GM18861 (cell line): Measurements from ENCODE around the gene C16orf96.

Experiments used
- ATAC-seq: cut with Tn5 transposase; IDR thresholded peaks from one replicate; pipeline ENCODE4 v1.9.1; 2021; ENCODE audit not compliant: unreplicated experiment

Gene C16orf96

DNA sequence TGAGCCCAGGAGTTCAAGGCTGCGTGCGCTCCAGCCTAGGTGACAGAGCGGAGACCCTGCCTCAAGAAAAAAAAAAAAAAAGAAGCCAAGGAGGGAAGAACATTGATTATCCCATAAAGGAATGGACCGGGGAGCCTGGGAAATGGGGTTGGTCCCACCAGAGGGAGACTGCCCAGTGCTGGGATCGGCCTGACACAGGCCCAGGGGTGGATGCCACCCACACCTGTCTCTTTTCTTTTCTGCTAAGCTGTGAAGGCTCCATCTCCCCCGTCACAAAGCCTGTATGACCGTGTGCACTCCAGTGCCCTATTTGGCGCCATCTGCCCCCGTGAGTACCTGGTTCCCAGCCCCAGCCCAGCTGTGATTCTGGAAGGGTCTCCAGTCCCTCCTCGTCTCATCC lies 42.9 kb downstream of the C16orf96 start:
- ATAC-seq, result no peak

DNA sequence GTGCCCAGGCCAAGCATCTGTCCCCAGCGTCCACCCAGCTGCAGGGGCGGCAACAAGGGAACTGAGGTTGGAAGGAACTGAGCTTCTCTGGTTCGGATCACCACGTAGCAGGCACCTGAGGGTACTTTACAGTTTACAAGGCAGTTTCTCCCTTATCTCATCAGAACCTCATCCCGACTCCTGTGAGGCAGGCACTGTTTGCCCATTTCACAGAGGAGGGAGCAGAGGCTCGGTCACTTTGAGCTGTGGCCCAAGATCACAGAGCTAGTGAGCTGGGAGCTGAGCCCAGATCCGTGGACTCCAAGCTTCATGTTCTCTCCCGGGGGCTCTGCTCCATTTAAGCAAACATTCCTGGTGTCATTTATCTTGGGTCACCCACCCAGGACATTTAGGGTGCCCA lies 43.4 kb downstream of the C16orf96 start:
- no peak for ATAC-seq

DNA sequence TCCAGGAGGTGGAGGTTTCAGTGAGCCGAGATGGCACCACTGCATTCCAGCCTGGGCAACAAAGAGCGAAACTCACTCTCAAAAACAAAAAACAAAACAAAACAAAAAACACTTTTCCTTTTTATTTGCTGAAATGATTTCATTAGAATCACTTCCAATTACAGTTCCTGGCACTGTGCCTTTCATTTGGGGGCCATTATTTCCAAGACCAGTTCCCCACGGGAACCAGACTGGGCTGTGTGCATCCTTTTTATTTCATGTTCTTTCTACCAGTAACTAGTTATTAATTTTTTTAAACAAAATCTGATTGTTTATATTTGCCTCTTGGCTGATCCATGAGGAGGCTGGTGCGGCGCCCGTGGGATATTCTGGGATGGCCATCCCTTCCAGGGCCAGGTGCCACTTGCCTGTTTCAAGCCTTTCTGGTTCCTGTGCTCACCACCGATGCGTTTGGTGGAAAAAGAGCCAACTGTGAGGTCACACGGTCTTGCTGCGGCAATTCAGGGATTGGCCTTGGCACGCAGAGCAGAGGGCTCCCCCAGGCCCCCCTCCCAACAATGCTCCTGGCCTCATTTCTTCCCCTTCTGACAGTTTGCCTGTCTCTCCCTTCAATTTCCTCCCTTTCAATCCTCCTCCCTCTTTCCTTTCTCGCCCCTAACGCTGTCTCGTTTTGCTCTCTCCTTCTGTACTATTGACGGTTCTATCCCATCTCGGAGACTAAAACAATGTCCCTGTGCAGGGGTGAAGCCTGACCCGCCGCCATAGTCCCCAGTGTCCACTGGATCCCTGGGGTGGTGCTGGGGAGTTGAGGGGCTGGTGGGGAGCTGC lies 45.1 kb downstream of the C16orf96 start:
- no peak for ATAC-seq

DNA sequence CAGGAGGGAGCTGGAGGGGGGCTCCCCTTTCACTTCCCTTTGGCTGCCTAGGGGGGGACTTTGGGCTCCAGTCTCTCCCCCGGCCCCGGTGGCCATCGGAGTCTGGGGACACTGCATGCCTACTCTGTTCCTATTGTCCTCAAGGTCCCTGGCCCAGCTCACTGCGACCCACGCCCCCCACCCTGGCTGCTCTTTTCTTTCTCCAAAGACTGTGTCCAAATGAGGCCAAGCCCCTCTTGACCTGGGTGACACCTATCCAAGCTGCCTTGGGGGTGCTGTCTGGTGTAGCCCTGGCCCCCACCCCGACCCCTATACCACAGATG lies 45.7 kb downstream of the C16orf96 start:
- no peak for ATAC-seq

DNA sequence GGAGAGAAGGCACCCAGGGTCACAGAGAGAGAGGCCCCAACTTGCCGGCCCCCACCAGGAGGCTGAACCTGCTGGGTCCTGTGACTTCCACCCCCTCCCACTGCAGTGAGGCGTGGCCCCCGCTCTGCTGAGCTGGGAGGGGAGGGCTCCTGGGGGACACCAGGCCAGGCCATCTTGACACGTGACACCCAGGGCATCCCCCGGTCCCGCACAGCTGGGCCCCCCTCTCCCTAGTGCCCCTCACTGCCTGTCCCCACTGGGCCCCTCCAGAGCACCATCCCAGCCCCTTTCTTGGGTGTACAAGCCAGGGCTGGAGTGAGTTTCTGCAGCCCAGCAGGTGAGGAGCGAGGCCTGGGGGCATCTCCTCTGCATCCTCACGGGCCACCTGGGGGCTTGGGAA lies 46.2 kb downstream of the C16orf96 start:
- ATAC-seq, result no peak

DNA sequence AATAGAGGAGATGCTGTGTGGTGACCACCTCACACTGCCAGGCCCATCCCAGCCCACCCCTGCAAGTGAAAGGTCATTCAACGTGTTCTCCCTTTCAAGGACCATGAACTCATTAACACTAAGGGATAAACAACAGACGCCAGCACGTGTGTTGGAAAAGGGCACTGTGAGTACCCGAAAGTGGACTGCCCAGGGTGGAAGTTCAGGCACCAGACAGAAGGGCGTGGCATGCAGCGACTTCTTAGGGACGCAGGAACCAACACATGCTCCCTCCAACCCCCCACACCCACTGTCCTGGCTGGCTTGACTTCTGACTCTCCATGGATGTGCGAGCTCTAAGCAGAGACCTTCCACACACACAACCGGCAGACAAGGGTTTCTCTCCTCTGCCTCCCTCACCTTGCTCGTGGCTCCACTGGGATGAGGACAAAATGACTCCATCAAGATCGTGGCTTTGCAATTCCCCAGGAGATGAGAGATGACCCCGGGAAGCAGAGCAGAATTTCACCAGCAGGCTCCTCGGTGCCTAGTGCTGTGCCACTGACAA lies 47.6 kb downstream of the C16orf96 start:
- no peak for ATAC-seq

DNA sequence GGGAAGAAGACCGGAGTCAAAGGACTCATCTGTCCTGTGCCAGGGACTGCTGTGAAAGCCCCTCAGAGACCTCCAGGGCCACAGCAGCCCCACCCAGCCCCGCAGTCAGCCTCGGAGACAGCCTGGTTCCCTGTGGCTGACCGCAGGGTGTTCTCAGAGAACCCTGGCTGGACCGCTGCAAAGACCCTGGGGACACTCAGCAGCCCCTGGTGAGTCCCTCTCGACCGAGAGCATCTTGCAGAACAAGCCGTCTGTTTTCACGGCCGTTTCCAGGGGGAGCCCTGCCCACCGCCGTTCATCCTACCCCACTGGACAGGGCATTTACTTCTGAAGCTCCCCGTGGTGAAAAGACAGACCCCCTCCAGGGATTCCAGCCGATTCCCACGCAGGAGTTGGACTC lies 48.3 kb downstream of the C16orf96 start:
- ATAC-seq, result no peak

DNA sequence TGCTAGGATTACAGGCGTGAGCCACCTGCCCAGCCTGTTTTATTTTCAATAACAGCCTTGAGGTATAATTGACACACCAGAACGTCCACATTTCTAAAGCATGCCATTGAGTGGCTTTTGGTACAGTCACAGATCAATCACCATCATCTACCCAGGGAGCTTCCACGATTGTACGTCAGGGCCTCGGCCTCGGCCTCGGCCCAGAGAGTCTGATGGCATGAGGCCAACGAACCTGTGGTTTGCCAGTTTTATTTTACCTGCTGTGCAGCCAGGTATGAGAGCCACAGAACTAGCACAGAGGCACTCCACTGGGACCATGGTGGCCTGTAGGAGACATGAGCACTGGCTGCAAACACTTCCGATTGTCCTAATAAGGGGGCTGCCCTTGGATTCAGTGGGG lies 50.2 kb downstream of the C16orf96 start:
- no peak for ATAC-seq

DNA sequence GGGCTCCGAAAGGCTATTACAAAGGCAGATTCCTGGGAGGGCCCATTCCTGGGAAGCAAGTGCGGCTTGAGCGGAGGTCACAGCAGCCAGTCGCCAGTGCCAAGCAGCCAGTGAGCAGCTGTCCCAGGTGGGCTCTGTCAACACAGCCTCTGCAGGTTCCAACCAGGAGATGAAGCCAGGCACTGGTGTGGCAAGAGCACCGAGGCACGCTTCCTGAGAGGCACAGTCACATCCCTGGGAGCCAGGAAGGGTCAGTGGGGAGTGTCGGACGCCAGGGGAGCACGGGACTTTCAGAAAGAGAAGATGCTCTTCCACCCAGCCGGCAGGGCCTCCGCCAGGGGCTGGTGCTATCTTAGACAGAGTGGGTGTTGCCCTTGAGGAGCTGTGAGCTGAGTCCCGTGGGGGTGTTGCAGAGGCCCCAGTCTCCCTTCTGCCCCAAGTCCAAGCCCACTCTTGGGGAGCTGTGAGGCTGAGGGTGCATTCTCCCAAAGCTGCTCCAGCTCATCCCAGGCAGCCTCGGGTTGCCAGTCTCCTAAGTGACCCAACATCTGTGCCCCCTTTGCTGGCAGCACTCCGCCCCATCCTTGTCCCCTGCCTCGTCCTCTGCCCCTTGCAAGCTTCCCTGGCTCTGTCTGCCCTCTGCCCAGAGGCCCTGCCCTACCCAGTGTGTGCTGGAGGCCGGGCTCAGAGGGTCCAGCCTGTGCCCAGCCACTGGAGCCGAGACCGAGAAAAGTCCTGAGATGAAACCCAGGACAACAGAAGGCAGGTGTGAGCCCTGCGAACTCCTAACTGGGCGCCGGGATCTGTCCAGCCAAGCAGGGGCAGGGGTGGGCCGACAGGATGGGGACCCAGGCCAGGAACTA lies 51.9 kb downstream of the C16orf96 start:
- no peak for ATAC-seq

DNA sequence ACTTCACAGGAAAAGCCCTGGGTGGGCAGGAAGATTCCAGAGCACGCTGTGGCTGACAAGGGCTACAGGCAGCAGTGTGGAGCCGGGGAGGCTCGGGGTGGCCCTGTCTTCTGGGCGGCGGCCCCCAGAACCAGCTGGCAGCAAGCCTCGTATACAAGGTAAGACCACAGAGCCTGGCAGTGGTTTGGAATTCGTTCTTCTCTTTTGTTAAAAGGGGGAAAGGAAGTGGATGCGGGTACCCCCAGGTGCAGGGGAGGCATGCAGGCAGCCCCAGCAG lies 52.5 kb downstream of the C16orf96 start:
- no peak for ATAC-seq

DNA sequence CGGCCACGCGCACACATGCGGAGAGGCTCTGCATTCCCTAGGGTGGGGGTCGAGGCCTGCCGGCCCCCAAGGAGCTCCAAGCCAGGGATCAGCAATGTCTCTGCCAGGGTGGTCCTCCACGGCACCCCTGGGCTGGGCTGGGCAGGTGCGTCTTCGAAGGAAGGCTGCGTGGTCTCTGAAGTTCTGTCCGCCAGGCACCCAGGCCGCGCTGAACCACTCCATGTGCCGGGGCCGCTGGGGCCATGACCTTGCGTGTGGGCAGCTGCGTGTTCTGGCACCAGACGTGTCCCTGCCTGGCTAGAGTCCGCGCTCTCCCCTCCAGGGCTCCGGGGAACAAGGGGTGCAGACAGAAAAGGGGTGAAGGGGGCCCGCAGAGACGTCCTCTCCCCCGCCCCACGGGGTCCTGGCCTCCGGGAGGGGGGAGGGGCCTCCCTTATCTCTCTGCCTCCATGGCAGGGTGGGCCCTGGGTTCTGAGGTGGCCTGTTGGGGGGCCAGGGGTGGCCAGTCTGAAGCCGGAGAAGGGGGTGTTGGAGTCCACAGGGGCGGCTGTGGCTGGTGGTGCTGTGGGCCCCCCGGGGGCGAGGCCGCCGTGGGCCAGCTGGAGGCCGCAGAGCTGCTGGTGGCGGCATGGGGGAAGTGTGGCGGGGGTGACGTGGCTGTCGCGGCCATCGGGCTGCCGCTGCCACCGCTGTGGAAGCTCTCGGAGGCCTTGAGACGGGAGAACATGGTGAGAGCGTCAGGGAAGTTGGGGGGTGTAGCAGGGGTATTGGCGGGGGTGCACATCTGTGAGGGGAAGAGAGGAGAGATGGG lies 53.3 kb downstream of the C16orf96 start:
- ATAC-seq, result no peak

DNA sequence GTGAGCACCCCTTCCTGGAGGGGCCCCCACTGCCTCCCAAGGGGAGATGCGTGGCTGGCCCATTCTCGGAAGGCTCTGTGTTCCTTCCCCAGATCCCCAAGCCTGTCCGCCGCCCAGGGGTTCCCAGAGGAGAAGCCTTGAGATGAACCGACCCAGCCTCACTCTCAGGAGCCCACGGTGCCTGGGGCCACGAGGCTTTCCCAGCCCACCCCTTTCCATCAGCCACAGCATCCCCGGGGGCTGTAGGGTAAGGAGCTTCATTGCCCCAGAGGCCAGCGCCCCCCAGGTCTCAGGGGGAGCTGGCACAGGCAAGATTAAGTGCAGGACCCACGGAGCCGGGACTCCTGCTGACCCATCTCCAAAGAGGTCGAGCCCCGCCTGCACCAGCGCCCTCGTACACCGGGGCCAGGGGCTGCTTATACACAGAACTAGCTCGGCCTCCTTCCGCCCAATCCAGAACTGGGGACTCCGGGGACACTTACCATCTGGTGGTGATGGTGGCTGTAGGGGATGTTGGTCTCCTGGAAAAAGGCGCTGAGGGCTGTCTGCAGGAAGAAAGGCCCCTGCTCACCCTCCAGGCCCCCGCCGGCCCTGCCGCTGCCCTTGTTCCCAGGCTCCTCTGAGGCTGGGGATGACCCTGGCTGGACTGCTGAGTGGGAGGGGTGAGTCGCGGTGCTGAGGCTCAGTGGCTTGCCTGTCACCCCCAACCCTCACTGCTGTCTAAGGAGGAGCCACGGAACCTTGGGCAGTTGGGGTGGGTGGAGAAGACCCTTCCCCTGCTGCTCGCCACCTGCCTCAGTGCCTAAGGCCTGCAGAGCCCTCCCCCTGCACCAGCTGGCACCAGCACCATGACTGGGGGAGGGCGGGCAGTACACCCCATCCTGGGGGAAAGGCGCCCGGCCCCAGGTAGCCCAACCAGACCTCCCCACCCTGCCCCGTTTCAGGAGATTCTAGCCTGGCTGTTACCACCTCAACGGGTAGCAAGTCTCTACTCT lies 54.2 kb downstream of the C16orf96 start:
- no peak for ATAC-seq

DNA sequence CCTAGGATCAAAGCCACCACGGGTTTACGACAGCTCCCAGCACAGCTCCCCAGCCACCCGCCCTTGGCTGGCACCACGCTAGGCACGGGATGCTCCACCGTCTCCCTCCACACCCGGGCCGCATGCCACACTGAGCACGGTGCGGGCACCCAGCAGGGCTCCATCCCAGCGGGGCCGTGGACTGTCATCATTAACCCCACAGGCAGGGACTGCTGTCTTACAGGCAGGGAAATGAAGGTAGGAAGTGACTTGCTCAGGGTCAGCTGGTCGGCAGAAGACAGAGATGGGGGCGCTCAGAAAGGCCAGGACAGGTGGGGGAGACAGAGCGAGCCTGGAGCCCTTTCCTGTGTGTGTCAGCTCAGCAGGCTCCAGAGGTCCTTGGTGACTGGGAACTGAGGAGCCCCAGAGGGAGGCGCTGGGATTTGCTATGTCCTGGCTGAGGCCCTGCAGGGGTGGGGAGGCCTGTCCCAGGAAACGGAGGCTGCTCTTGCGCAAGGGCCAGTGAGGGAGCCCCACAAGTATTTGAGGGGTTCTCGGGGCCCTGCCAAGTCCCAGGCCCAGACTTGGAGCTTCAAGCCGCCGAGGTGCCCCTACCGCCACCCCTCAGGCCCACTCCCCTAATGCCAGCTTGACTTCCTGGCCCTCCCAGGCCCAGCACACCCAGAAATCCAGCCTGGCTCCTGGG lies 55.3 kb downstream of the C16orf96 start:
- ATAC-seq, result no peak

DNA sequence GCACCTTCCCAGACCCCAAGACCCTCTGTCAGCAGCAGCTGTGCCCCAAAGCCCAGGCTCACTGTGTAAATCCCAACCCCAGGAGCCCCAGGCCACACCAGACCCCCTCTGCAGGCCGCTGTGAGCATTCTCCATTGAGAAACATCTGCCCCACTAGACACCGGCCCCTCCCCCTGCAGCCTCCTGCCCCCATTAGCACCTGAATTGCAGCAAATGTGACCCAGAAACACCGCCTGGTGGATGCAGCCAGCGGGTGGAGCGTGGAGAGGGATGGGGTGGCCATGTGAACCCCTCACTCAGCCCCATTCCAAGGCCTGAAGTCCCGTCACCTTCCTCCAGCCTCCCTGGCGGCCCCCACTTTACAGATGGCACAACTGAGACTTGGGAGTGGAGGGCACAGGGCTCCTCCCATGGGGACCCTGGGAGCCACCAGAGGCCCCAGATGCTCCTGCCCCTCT lies 56.4 kb downstream of the C16orf96 start:
- ATAC-seq, result no peak

DNA sequence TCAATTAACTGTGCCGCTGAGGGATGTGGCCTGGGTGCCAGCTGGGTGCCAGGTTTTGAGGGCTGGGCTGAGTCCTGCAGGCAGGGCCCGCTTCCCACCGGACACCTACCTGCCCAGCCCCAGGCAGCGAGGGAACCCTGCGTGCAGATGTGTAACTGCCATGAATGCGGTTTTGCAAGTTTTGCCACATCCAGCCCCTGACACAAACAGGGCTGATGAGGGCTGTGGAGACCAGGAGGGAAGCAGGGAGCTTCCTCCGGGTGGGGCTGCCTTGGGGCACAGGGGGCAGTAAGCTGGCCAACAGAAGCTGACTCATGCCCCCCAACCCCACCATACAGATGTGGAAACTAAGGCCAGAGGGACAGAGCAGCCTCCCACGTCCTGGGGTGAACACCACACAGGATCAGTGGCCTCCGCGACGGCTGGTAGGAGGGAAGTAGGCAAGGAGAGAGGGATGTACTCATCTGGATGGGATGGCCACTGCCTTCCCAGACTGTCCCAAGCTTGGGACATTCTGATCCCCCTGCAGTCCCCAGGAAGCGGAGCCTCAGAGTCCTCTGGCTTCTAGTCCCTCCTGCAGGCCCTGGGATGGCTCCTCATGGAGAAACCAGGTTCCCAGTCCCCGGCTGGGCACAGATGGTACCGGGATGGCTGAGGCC lies 57.0 kb downstream of the C16orf96 start:
- no peak for ATAC-seq

DNA sequence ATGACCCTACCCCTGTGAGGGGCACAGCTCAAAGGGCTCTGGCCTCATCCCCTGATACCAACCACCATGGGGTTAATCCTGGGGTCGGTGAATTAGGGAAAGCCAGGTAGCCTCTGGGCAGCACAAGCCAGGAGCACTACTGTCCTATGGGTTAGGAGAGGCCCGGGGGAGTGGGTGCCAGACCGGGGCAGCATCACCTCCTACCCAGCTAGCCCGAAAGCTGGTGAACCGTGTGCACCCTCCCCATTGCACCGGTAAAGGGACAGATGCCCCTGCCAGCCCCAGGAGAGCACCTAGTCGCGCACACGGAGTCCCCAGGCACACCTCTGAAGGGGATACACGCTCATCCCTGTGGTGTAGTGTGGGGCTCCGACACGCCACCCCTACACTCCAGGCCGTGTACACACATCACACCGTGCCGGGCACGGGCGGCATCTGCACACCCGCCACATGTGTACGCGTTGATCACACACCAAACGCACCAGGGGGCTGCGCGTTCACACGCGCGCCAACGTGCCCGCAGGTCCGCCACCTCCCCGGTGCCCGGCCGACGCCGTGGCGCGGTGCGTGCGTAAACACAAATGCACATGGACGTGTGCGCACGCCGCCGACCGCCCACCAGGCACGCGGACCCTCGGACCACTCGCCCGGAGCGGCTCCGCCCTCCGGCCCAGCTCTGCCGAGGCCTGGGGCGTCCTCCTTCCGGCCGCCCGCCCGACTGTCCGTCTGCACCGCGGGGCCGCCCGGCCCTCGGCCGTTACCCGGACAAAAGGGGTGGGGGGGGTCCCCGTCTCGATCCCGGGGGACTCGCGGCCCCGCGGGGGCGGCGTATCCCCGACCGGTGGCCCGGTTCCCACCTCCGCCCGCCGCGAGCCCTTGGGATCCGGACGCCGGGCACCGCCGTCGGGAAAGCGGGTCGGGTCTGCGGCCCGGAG lies 57.8 kb downstream of the C16orf96 start:
- ATAC-seq, result no peak

DNA sequence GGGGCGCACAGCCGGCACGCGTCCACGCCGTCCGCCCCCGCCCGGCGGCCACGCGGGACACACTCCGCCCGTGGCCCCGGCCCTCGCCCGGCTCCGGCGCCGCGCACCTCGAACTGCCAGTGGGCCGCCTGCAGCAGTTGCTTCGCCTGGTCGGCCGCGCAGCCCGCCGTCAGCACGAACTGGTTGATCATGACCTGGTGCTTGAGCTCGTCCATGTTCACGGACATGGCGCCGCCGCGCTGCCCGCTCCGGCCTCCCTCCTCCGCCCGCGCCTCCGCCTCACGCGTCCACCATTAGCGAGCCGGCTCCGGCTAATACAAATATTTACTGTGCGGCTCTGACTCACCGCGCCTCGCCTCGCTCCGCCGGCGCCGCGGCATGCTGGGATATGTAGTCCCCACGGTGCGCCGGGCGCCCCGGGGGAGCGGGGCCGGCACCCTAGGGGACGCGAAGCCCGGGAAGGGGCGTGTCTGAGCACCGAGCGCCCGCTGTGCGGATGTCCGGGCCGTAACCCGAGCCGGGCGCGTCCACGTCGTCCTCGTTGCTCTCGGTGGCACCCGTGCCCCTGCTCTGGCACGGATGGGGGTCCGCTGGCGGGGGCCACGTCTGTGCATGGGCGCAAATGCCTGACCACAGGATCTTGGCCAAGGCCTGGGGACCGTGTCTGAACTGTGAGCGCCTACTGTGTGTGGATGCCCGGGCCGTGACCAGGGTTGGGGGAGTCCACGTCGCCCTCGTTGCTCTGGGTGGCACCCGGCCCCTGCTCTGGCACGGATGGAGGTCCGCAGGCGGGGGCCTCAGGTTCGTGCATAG lies 58.6 kb downstream of the C16orf96 start, which contains the start of gene UBALD1:
Gene UBALD1 (minus strand): TSS at position 318 of the 813 bp plus-strand sequence. CDS start 91 bp downstream, at position 227.
- ATAC-seq, result peak; percentile 54
